GM18519 (cell line): ENCODE data around the gene TMEM270.
A peak's percentile ranks its signal among the peaks of the same experiment; 100 is the strongest.
"Not testable (repeated sequence)": the region's sequence is repeated elsewhere in the genome, so short reads cannot be mapped to it uniquely, and the experiment has no call there.

ENCODE experiments used
- ATAC-seq: cut with Tn5 transposase; IDR thresholded peaks from one replicate; pipeline ENCODE4 v1.9.1; 2021; ENCODE audit warnings: mild to moderate bottlenecking, moderate library complexity; ENCODE audit not compliant: unreplicated experiment, low FRiP score

Gene TMEM270

GRCh38 chr7:73831834-73832651 is 28.9 kb upstream of the TMEM270 start:
- no peak for ATAC-seq

GRCh38 chr7:73832806-73833205 is 28.2 kb upstream of the TMEM270 start:
- no peak for ATAC-seq

GRCh38 chr7:73833251-73833919 is 27.6 kb upstream of the TMEM270 start:
- no peak for ATAC-seq

- no peak for ATAC-seq
Measured at GRCh38 chr7:73834626-73835191, 26.2 kb upstream of the TMEM270 start.

- not testable (repeated sequence) for ATAC-seq
Measured at GRCh38 chr7:73837167-73837566, 23.8 kb upstream of the TMEM270 start.

GRCh38 chr7:73838642-73839041 is 22.3 kb upstream of the TMEM270 start:
- no peak for ATAC-seq

- ATAC-seq = no peak
Measured at GRCh38 chr7:73839290-73839689, 21.7 kb upstream of the TMEM270 start.

GRCh38 chr7:73839743-73840714 is 20.9 kb upstream of the TMEM270 start:
- ATAC-seq = no peak

GRCh38 chr7:73840715-73841379 is 20.1 kb upstream of the TMEM270 start:
- ATAC-seq = no peak

- no peak for ATAC-seq
Measured at GRCh38 chr7:73841689-73842066, 19.3 kb upstream of the TMEM270 start.

GRCh38 chr7:73842067-73842976 is 18.6 kb upstream of the TMEM270 start, which contains the start of gene METTL27:
Gene METTL27 (minus strand): TSS chr7:73842516. CDS start chr7:73842140, 376 bp downstream.
- ATAC-seq = peak; percentile 90

- ATAC-seq = no peak
Measured at GRCh38 chr7:73844131-73844547, 16.8 kb upstream of the TMEM270 start.

GRCh38 chr7:73844848-73845460 is 16.0 kb upstream of the TMEM270 start:
- no peak for ATAC-seq

- ATAC-seq = not testable (repeated sequence)
Measured at GRCh38 chr7:73845701-73846195, 15.2 kb upstream of the TMEM270 start.

GRCh38 chr7:73847941-73848723 is 12.8 kb upstream of the TMEM270 start:
- no peak for ATAC-seq

GRCh38 chr7:73850781-73851207 is 10.2 kb upstream of the TMEM270 start:
- ATAC-seq = no peak
